ENCODE results near the gene CHST15. TPM values are rescaled to one million over a fixed set of nuclear protein-coding genes. Genes with fewer than 3 reads are reported as not detected.

Gene CHST15
- total and polyA plus RNA-seq, 2 of the 4 experiments (the other 2 are of a cell fraction) = 0.14 to 0.18 TPM

- no peak for TF ChIP-seq RCOR1 (IDR thresholded peaks at IDR 0.05; ENCODE audit: insufficient replicate concordance, low read length)
- TF ChIP-seq RFX5 (IDR thresholded peaks at IDR 0.05; ENCODE audit: low read depth, low read length) = no peak
- TF ChIP-seq CHD1 (IDR thresholded peaks at IDR 0.05; ENCODE audit: low read depth, low read length) = no peak
- TF ChIP-seq USF2 (IDR thresholded peaks at IDR 0.05; ENCODE audit: low read depth, low read length) = no peak
- no peak for TF ChIP-seq BHLHE40 (IDR thresholded peaks at IDR 0.05; ENCODE audit: low read depth, low read length)
- TF ChIP-seq ELK1 (IDR thresholded peaks at IDR 0.05; ENCODE audit: borderline replicate concordance, low read depth, low read length) = no peak
- TF ChIP-seq FOS (IDR thresholded peaks at IDR 0.05; ENCODE audit: low read depth, low read length) = no peak
- TF ChIP-seq RAD21 (IDR thresholded peaks at IDR 0.05; ENCODE audit: low read length) = no peak
- no peak for TF ChIP-seq SMC3 (IDR thresholded peaks at IDR 0.05; ENCODE audit: low read depth, low read length)
- BruUV-seq (replicated peaks) = no TSS peak
- H2AK9ac ChIP-seq (replicated peaks; ENCODE audit: low read depth, low read length, poor library complexity) = no peak overlapping the region
- dilution Hi-C loops (cut with HindIII; ENCODE audit: low sequenced_read_pairs, unreplicated experiment) = no loop called here
- no peak overlapping the region for H3K9ac ChIP-seq (ENCODE audit: low read depth, low read length)
- H4K91ac ChIP-seq (ENCODE audit: insufficient read depth, low read depth, low read length) = no peak overlapping the region
- no peak overlapping the region for H3K56ac ChIP-seq (ENCODE audit: extremely low read depth, insufficient read depth, low read length)
- H3K4me3 ChIP-seq (ENCODE audit: insufficient read depth, low read depth, low read length) = no peak overlapping the region
- CTCF ChIA-PET = no interaction called here
- no peaks in the 10 kb centered on the region for H3K4me1 ChIP-seq (ENCODE audit: control insufficient read depth, insufficient read depth, low read length)
- H4K8ac ChIP-seq (ENCODE audit: low read depth in 2 of 2, low read length in 2 of 2) = no peak overlapping the region
- no peak overlapping the region for H2BK15ac ChIP-seq (ENCODE audit: low read depth, low read length)
- H3K23ac ChIP-seq (ENCODE audit: low read depth, low read length) = no peak overlapping the region
- DNase-seq (no peak), ATAC-seq (ENCODE audit: low read depth) (no peak)
- no peak overlapping the region for H3K14ac ChIP-seq (replicated peaks; ENCODE audit: low read depth, low read length)
- H2AFZ ChIP-seq (replicated peaks; ENCODE audit: low read length, poor library complexity) = no peak overlapping the region
- H3K4ac ChIP-seq (ENCODE audit: low read depth, low read length) = no peak overlapping the region
- H2AK5ac ChIP-seq (ENCODE audit: low read depth, low read length) = no peak overlapping the region
- H4K5ac ChIP-seq (ENCODE audit: low read depth, low read length) = no peak overlapping the region
- intact Hi-C loops (cut with micrococcal nuclease) = no loop called here
- H3K27me3 ChIP-seq (ENCODE audit: control insufficient read depth, insufficient read depth, low read length) = no peaks in the 10 kb centered on the region
- WGBS, 2 experiments (ENCODE audit: extremely low coverage in 2 of 2, insufficient read length in 1 of 2) = 63% methylated on average over 3 of the region's 14 CpGs; no CpG with 5 or more reads in 1 of the 2 experiments
- no peak overlapping the region for H3K27ac ChIP-seq (ENCODE audit: insufficient read depth, low read length)
- no peak overlapping the region for H2BK120ac ChIP-seq (ENCODE audit: low read depth, low read length)
- H3K79me1 ChIP-seq (ENCODE audit: low read depth in 1 of 2, low read length in 2 of 2) = no peaks in the 10 kb centered on the region
- in situ Hi-C loops (cut with MboI; ENCODE audit: low sequenced_read_pairs) = no loop called here
- POLR2A ChIA-PET (ENCODE audit: unreplicated experiment) = no interaction called here
- H3K18ac ChIP-seq (ENCODE audit: low read depth, low read length) = no peak overlapping the region
- no peak overlapping the region for H2BK20ac ChIP-seq (ENCODE audit: low read depth, low read length)
- no peak overlapping the region for H2BK5ac ChIP-seq (ENCODE audit: low read depth, low read length, poor library complexity, severe bottlenecking)
- H3K36me3 ChIP-seq (ENCODE audit: control insufficient read depth, insufficient read depth, low read length) = no peaks in the 10 kb centered on the region
- no peak overlapping the region for H3K4me2 ChIP-seq (ENCODE audit: low read depth, low read length)
- no peaks in the 10 kb centered on the region for H3K9me1 ChIP-seq (ENCODE audit: insufficient read depth, low read length)
- H3K9me3 ChIP-seq (ENCODE audit: control insufficient read depth, insufficient read depth, low read length) = 0 out of 2 replicates have a peak, but pooled peaks cover 4% of the 10 kb centered on the region
- no peaks in the 10 kb centered on the region for H4K20me1 ChIP-seq (ENCODE audit: insufficient read depth, low read length)
These were observed 85.2 kb downstream of the CHST15 start for GRCh38 chr10:124008187-124008586.

Data from IMR-90 (cell line).